NCI-H1092 (cell line): Measurements from ENCODE around the gene TIGD1.

Experiments
- DNase-seq: peaks from one replicate; lab custom pipeline; 2025; lab: John Stamatoyannopoulos, UW

The TIGD1 gene

DNA sequence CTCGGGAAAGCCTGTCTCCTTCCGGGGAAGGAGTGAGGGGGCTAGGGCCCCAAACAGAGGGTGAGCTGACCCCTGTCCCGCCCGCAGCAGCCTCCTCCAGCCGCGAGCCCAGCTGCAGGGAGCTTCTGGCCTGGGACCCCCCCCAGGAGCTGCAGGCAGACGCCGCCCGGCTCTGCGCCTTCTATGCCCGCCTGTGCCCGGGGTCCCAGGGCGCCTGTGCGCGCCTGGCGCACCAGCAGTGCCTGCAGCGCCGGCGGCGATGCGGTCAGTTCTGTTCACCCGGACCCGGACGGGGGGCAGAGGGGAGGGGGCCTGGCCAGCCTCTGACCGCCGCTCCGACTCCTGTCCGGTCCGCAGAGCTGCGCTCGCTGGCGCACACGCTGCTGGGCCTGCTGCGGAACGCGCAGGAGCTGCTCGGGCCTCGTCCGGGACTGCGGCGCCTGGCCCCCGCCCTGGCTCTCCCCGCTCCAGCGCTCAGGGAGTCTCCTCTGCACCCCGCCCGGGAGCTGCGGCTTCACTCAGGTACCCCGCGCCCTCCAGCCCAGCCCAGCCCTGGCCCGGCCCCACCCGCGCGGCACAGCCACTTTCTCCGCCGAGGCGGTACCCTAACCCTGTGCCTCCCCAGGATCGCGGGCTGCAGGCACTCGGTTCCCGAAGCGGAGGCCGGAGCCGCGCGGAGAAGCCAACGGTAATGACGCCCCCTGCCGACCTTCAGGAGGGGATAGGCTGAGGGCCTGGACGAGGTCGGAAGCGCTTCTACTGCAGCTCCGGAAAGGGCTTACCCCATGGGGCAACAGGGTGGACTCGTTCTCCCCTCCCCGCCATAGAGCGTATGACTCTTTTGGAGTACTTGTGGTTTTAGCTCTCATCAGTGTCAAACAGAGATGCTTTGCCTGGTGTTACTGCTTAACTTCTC lies 26.4 kb downstream of the TIGD1 start:
- DNase-seq, result no peak

DNA sequence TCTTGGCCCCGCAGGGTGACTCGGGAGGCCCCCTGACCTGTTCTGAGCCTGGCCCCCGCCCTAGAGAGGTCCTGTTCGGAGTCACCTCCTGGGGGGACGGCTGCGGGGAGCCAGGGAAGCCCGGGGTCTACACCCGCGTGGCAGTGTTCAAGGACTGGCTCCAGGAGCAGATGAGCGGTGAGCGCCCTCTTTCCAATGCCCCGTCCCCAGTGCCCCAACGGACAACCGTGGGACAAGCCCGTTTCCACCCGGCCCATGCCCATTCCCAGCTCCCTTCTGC lies 27.0 kb downstream of the TIGD1 start:
- no peak for DNase-seq

DNA sequence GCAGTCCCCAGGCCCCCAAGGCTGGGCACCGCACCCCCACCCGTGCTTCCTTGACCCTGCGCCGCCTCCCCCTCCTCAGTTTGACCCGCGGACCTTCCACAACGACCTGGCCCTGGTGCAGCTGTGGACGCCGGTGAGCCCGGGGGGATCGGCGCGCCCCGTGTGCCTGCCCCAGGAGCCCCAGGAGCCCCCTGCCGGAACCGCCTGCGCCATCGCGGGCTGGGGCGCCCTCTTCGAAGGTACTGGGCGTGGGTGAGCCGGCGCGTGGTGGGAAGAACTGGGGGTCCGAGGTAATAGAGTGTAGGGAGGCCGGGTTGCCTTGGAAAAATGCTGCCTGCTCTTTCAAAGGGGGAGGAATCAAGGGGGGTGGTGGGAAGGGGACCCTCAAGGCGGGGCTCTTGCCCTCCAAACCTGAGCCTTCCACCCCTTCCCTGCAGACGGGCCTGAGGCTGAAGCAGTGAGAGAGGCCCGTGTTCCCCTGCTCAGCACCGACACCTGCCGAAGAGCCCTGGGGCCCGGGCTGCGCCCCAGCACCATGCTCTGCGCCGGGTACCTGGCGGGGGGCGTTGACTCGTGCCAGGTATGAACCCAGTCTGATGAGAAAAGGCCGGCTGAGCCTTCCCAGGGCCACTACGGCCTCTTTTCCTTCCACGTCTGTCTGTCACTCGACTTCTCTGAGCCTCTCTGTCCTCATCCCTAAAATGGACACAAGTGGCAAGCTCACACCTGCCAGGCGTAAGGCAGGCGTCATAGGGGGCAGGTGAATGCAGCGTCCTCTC lies 27.5 kb downstream of the TIGD1 start:
- DNase-seq, result no peak

DNA sequence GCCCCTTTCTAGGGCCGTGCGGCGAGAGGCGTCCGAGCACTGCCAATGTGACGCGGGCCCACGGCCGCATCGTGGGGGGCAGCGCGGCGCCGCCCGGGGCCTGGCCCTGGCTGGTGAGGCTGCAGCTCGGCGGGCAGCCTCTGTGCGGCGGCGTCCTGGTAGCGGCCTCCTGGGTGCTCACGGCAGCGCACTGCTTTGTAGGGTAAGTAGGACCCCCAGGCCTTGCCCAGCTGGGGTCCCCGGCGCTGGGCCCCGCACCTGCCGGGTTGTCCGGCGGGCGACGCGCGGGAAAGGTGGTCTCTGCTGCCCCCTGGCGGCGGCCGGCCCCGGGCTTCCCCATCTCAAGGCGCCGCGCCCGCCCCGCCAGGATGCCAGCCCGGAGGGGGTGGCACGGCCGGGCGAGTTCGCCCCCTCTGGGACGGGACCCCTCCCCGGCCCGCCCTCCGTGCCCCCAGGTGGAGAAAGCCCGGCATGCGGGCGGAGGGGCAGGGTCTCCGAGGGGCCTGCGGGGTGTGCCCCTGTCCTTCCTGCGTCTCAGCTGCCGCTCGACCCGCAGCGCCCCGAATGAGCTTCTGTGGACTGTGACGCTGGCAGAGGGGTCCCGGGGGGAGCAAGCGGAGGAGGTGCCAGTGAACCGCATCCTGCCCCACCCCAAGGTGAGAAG lies 28.3 kb downstream of the TIGD1 start:
- no peak for DNase-seq

DNA sequence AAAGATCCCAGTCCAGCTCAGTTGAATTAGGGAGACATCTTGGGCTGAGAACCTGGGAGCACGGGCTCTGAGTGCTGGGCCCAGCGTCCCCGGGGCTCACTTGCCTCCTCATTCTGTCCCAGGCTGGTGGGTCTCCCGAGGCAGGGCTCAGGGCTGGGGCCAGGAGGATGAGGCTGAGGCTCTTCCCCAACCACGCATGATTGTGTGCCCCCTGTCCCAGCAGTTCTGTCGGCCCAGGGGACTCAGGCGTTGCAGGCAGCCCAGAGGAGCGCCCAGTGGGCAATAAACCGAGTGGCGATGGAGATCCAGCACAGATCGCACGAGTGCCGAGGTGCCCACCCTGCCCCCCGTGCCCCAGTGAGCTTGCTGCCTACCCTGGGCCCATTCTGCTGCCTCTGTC lies 29.3 kb downstream of the TIGD1 start:
- no peak for DNase-seq

DNA sequence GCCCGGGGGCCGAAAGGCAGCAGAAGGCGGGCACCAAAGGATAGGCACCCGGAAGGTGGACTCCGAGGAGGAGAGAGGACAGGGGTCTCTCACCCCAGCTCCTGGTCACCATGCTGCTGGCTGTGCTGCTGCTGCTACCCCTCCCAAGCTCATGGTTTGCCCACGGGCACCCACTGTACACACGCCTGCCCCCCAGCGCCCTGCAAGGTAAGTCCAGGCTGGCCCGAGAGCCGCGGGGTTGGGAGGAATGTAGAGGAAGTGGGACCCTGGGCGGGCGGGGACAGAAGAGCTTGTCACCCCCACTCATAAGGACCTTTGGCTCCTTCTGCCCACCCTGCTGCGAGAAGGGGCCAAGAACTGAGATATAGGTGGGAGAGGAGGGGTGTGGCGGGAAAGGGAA lies 29.9 kb downstream of the TIGD1 start:
- DNase-seq, result no peak

DNA sequence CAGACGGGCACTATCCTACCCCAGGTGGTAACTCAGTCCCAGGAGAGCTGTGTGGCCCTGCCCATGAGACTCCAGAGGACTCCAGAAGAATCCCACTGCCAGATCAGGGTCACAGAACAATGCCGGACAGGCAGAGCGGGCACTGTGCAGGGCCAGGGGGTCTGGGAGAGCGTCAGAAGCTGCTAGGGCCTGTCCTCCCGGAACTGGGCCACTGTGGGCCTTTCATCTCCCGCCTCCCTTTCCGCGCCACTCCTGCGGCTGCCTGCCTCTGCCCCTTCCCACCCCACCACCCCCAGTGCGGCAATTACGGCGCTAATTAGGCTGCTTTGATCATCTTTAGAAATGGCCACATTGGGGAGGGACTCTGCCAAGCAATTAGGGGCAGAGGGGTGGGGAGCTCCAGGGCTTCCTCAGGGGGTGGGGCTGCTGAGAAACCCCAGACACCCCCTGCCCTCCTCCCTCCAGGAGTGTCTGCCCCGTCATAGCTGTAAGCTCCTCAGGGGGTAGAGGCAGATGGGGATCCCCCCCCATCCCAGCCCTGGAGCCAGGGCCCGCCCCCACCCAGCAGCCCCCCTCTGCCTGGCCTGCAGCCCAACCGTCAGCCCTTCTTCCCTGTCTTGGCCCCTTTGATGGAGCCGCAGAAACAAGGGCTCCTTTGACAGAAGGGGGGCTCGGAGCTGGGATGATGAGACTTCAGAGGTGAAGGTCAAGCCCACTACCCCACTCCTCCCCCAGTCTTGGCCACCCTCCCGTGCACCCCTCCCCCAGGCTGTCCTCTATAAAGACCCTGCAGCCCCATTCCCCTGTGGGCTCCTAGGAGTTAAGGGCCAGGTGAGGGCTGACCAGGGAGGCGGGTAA lies 30.5 kb downstream of the TIGD1 start, which contains the start of gene PRSS56:
Gene PRSS56, plus strand, starts transcription at position 808 of the 858 bp plus-strand sequence. CDS start 211 bp downstream, outside the sequence.
- no peak for DNase-seq

DNA sequence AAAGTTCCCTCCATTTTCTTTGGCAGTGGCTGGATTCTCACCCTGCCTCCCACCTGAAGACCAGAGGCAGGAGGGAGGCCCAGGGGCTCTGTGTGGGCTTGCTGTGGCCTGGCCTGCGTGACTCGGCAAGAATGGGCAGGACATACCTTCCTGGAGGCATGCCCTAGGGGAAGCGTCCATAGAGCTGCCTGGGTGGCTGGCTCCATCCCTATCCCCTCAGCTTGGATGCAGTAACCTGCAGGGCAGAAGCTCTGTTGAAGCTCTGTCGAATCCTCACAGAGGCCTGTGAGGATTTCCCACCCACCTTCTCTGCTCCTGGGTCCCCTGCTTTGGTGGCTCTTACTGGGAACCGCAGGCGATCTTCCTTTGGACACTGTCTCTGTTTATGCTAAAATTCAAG lies 31.5 kb downstream of the TIGD1 start:
- no peak for DNase-seq

DNA sequence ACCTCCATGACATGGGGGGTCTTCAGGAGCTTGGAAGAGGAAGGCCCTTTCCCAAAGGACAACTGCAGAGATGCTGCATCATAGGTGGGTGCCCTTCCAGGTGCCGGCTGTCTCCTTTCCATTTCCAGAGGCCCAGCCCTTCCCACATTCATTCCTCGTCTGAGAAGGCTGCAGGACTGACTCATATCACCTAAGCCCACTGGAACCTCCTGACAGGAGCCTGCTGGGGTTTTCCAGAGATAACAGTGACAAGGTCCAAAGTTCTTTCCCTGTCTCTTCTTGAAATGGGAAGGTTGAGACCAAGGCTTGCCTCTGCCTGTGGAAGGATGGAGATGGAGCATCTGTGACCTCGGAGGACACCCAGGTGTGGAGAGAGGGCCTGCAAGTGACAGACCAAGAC lies 33.8 kb downstream of the TIGD1 start:
- DNase-seq, result no peak

DNA sequence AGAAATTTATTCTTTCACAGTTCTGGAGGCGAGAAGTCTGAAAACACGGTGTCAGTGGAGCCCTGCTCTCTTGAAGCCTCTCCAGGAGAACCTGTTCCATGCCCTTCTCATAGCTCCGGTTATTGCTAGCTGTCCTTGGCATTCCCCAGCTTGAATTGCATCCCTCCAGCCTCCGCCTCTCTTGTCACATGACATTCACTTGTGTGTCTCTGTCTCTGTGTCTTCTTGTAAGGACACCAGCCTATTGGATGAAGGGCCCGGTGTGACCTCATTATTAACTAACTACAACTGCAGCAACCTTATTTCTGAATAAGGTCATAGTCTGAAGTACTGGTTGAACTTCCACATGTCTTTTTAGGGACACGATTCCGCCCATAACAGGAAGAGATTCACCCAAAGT lies 34.7 kb downstream of the TIGD1 start:
- DNase-seq, result no peak

DNA sequence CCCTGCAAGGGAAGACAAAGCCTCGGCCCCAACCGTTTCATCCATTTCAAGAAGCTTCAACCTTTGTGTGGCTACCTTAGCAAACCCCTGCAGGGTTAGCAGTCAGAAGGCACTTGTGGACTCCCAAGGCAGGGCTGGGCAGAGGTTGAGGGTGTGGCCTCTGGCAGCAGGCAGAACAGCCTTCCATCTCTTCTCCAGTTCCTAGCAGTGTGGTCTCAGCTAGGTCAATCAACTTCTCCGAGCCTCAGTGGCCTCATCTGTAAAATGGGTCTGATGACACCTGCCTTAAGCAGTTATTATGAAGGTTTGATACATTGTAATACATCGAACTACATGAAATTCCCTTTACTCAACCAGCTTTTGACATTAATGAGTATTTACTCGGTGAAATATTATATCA lies 37.0 kb downstream of the TIGD1 start:
- no peak for DNase-seq

DNA sequence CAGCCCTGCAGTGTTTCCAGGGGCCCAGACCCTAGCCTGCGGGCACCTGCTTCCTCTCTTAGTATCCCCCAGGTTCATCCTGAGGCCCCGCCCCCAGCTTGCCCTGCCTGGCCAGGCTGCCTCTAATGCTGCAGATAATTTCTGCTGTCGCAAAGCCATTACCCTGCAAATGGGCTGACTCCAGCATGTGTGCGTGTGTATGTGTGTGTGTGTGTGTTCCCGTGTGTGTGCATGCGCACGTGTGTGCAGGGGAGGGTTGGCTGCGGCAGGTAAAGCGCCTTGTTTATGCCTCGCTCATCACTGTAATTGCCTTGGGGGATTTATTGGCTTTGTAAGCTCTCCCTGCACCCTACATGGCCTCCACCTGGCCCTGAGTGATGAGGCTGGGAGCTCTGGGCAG lies 37.8 kb downstream of the TIGD1 start:
- no peak for DNase-seq

DNA sequence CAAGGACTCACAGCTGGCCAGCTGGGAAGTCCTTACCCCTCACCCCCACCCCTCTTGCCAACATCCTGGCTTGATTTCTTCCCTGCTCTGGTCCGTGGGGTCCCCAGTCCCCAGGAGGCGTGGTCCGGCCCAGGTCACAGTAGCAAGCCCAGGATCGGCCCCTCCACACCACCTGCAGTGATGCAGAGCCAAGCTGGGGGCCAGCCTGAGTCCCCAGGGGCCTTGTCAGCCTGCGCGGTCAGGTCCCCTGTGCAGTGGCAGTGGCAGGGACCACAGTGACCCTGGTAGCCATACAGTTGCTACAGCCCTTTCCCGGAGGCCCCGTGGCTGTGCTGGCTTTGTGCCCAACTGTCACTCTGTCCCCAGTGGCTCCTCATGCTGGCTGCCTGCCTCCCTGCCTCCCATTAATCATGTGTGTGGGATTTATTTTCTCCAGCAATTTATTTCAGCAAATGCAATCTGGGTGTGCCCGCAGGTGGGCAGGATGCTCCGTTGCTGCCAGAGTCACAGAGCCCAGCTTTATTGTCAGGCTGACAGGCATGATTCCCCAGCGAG lies 38.9 kb downstream of the TIGD1 start:
- no peak for DNase-seq

DNA sequence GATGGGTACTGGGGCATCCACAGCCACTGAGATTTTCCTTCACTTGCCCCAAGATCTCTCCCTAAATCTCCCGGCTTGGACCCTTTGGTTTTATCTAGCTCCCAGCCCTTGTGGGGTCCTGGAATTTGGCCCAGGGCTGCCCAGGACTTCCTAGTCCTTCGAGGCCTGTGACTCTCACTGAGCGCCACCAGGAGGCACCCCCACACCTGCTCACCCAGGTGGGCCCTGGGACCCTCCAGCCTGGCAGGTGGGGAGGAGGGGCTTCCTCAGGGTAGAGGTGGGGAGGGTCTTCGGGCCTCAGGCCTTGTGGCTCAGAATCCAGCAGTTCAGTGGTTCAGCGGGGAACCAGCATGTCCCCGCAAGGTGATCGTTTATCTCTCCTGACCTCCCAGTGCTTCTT lies 42.1 kb downstream of the TIGD1 start:
- DNase-seq, result no peak

DNA sequence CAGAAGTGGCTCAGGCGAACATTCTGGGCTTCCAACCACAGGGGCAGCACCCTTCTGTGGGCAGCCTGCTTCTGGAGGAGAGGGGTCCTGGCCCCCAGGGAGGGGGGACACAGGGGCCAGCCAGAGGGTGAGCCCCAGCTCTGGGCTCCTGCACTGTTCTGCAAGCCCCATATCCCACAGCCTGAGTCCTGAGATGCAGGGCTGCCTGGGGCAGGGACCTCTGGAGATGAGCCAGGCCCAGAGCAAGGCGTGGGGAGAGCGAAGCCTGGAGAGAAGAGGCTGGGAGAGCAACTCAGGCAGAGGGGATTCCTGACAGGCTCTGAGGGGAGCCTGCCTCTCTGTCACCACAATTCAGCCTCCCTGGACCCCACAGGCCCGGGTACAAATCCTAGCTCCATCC lies 43.6 kb downstream of the TIGD1 start:
- no peak for DNase-seq

DNA sequence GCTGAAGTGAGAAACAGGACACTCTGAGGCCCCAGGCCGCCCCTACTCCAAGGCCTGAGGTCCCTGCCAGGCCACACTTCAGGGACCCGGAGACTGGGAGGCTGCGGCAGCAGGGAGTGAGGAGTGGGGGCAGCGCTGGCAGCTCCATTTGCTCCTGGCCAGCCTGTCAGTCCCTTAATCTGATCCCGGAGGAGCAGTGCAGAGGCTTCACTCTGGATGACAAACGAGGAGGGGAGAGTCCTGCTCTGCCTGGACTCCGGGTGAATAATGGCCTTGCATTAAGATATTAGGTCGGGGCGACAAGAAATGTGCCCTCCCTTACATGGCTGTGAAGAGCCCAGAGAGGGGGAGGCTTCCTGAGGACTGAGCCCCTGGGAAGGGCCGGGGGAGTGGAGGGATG lies 44.5 kb downstream of the TIGD1 start:
- no peak for DNase-seq

DNA sequence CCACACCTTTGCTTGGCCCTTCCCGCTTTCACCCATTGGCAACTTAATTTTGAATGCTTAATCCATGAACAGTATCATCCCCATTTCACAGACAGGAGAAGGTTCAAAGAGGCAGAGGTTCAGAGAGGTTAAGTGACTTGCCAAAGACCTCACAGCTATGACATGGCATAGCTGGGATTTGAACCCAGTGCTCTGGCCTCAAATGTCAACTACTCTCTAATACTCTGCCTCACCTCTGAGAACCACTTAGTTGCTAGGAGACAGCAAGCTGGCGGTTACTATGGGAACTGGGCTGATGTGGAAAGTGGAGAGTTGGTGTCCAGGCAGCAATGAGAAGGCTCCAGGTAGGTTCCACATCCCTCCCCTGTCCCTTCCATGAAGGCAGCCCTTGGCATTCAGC lies 45.9 kb downstream of the TIGD1 start:
- no peak for DNase-seq

DNA sequence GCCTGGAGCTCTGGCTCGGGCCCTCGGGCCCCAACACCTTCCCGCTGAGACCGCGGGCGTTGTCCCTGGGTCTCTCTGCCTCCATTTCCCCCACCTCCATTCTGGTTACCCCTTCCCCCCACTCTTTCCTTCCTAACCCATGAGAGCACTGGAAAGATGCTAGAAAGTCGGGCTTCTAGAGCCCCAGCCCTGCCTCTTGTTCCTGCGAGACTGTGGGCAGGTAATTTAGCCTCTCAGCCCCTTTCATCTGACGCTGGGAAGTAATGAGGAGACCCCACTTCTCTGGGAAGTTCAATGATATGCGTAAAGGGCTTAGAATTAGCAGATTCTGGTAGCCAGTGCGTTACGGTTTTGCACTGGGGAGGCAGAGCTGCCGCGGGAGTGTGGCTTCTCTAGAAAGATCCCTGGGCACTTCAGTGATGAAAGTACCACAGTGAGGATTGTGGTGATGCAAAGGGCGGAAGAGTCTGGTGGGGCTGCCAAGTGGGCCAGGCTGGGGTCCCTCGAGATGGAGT lies 46.5 kb downstream of the TIGD1 start:
- DNase-seq, result no peak

DNA sequence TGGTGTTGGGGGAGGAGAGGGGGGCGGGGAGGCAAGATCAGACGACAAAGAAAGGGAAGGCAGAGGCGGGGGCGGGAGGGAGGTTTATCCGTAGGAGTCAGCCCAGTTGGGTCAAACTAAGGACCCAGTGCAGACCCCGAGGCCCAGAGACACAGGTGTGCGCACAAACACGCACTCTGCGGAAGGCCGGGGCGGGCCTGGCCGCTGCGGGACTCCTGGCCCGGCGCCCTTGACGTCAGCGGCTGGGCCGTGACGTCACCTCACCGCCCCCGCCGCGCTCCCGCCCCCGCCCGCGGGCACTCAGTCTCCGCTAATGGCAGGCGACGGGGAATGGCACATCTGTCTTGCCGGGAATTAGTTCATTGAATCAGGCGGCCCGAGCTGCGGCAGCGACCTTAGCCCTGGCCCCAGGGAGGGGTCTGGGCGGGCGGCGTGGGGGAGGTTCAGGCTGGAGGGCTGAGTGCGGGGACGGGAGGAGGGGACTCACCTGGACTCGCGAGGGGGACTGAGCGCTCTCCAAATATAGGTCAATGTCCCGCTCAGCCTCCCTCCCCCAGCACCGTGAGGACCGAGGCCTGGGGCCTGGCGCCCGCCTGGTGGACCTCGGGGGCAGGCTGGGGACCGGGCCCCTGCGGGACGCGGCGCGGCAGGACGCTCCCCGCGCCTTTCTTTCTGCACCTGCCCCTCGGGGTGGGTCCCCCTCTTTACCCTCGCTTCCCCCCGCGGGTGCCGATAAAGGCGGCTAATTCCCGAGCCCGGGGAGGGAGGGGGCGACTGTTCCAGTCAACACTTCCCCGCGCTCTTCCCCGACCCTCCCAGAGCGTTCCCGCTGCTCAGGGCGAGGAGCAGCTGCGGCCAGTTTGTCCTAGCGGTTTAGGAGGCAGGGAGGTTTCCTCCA lies 47.2 kb downstream of the TIGD1 start:
- no peak for DNase-seq

DNA sequence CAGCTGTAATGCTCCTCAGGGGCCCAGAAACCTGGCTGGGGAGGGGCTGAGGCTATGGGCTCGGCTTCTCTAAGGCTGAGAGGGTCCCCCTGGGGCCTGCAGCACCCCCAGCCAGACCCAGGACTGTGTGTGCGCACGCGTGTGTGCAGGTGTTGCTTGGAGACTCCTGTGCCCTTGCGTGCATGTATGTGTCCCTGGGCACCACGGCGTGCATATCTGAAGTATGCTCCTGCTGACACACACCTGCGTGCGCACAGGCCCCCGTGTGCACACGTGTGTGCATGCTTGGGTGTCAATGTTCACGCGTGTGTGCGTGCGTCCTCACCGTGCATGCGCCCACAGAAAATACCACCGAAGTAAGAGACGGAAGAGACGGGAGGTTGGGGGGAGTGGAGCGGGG lies 47.8 kb downstream of the TIGD1 start:
- DNase-seq, result no peak
